ENCODE data around the gene FGGY.

DNA sequence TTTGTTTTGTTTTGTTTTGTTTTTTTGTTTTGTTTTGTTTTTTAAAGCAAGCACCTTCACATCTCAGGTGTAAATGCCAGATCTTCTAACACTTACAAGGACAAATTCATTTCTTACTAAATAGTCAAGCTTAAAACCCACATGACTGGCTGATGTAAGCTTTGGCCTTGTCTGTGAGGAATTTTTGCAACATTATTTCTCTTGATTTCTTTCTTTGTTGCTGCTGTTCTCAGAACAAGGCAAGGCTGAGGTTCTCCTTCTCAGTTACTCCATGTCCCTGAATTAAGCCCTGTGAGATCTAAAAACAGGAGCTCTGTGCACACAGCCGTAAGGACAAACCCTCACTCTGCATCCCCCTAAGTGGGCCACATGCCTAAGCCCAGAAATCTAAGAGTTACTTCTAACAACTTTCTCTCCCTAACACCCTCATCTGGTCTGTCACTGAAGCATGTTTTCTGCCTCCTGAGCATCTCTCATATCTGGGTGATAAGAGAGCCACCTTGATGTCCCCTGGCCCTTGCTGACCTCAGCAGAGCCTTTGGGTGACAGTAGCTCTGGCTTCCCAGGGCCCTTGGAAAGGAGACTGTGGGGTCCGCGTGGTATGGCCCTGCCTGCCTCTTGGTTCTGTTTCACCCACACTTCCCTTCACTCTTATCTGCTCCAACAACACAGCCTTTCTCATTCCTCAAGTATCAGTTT, 436.7 kb downstream of the FGGY start:
- no peak for TF ChIP-seq CTCF (IDR thresholded peaks at IDR 0.05)
- no peak for TF ChIP-seq POLR2AphosphoS5 (IDR thresholded peaks at IDR 0.05)
